Activated CD8-positive, alpha-beta T cell treated with anti-CD3 and anti-CD28 coated beads for 36 hours (primary cell): ENCODE measurements around the gene ABCC8. TPM values are rescaled to one million over a fixed set of nuclear protein-coding genes. Genes with fewer than 3 reads are reported as not detected.

ENCODE experiments used
- ATAC-seq: fragments of 200-7000 bp; cut with Tn5 transposase; one replicate; pipeline ENCODE4 v1.10.0; 2021; ENCODE audit warnings: mild to moderate bottlenecking, moderate library complexity
- CTCF ChIA-PET: fragments of 350-600 bp; sonication (Branson Sonifier 250); formaldehyde crosslinking; loops from one replicate; lab custom pipeline; 2021; ENCODE audit warnings: antibody characterized with exemption; lab: Charles Lee
- POLR2A ChIA-PET: fragments of 350-600 bp; sonication (Branson Sonifier 250); formaldehyde crosslinking; loops from one replicate; lab custom pipeline; 2021; ENCODE audit warnings: antibody characterized with exemption; lab: Charles Lee
- DNase-seq: peaks from one replicate; pipeline ENCODE4 v3.0.0-alpha.2; 2020
- H3K27ac Mint-ChIP-seq: one replicate; pipeline ENCODE4 v1.8.0; 2021; ENCODE audit warnings: mild to moderate bottlenecking, mixed read lengths
- H3K27me3 Mint-ChIP-seq: one replicate; pipeline ENCODE4 v1.8.0; 2021; ENCODE audit warnings: mixed read lengths
- H3K36me3 Mint-ChIP-seq: one replicate; pipeline ENCODE4 v1.8.0; 2021; ENCODE audit warnings: low read depth, mixed read lengths
- H3K4me1 Mint-ChIP-seq: one replicate; pipeline ENCODE4 v1.8.0; 2021; ENCODE audit warnings: low read depth, mixed read lengths
- H3K4me3 Mint-ChIP-seq: one replicate; pipeline ENCODE4 v1.8.0; 2021; ENCODE audit warnings: mild to moderate bottlenecking, moderate library complexity, mixed read lengths
- H3K9me3 Mint-ChIP-seq: one replicate; pipeline ENCODE4 v1.8.0; 2021; ENCODE audit warnings: mixed read lengths
- intact Hi-C: fragments of 100-400 bp; cut with micrococcal nuclease; formaldehyde crosslinking; loops from one replicate; pipeline ENCODE4 v1.10.0; 2022
- total RNA-seq, 2 experiments: library from RNA; stranded (reverse); gene quantifications; one replicate each; pipeline ENCODE4 v1.2.3, GENCODE V29; 2021
- TF ChIP-seq, protein P1 (sequence below): fragments of 200-600 bp; IDR thresholded peaks from one replicate; pipeline ENCODE4 v1.8.0; 2022; ENCODE audit warnings: antibody characterized with exemption, mild to moderate bottlenecking

ABCC8 gene
- total RNA-seq, 2 experiments from 2014 or later, result not detected

- CTCF ChIA-PET, result interaction anchor here (1.4 kb wide), 1 partner anchor 11 kb away, joined by 4 read pairs; no protein-coding TSS in a partner anchor
- intact Hi-C loops, result no loop called here
- POLR2A ChIA-PET, result no interaction called here
- no peak for ATAC-seq
- Mint-ChIP-seq H3K4me1 (no peaks in the 10 kb centered on the region), H3K27me3 (peaks cover 4% of the 10 kb centered on the region), H3K4me3 (no peak overlapping the region), H3K9me3 (no peaks in the 10 kb centered on the region), H3K27ac (no peak overlapping the region), H3K36me3 (no peaks in the 10 kb centered on the region)
- DNase-seq, result no peak
- TF ChIP-seq, protein P1, sequence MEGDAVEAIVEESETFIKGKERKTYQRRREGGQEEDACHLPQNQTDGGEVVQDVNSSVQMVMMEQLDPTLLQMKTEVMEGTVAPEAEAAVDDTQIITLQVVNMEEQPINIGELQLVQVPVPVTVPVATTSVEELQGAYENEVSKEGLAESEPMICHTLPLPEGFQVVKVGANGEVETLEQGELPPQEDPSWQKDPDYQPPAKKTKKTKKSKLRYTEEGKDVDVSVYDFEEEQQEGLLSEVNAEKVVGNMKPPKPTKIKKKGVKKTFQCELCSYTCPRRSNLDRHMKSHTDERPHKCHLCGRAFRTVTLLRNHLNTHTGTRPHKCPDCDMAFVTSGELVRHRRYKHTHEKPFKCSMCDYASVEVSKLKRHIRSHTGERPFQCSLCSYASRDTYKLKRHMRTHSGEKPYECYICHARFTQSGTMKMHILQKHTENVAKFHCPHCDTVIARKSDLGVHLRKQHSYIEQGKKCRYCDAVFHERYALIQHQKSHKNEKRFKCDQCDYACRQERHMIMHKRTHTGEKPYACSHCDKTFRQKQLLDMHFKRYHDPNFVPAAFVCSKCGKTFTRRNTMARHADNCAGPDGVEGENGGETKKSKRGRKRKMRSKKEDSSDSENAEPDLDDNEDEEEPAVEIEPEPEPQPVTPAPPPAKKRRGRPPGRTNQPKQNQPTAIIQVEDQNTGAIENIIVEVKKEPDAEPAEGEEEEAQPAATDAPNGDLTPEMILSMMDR, result no peak
Measured at GRCh38 chr11:17449158-17449557, 27.5 kb downstream of the ABCC8 start.

DNA sequence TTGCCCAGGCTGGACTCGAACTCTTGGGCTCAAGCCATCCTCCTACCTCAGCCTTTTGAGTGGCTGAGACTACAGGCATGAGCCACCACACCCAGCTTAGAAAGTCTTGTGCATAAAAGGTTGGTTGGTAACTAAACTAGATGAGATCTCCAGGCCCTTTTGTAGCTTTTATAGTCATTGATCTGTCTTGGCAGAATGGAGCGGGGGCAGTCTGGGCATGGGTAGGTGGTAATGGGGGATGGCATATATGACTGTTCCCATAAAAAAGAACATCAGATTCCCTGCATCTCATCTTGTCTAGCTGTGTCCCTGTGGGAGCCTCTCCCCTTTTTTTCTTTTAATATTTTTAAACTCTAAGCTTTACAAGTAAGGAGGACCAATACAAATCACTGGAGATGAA lies 30.2 kb downstream of the ABCC8 start:
- ChIA-PET POLR2A (no interaction called here), CTCF (interaction anchor here (0.6 kb wide), 1 partner anchor 44 kb away, joined by 3 read pairs; no protein-coding TSS in a partner anchor)
- H3K4me3 Mint-ChIP-seq, result no peak overlapping the region
- intact Hi-C loops, result no loop called here
- H3K9me3 Mint-ChIP-seq, result no peaks in the 10 kb centered on the region
- peaks cover 2% of the 10 kb centered on the region for H3K27me3 Mint-ChIP-seq
- TF ChIP-seq, protein P1, result no peak
- H3K36me3 Mint-ChIP-seq, result no peaks in the 10 kb centered on the region
- ATAC-seq (no peak), DNase-seq (no peak)
- no peak overlapping the region for H3K27ac Mint-ChIP-seq
- H3K4me1 Mint-ChIP-seq, result no peaks in the 10 kb centered on the region

DNA sequence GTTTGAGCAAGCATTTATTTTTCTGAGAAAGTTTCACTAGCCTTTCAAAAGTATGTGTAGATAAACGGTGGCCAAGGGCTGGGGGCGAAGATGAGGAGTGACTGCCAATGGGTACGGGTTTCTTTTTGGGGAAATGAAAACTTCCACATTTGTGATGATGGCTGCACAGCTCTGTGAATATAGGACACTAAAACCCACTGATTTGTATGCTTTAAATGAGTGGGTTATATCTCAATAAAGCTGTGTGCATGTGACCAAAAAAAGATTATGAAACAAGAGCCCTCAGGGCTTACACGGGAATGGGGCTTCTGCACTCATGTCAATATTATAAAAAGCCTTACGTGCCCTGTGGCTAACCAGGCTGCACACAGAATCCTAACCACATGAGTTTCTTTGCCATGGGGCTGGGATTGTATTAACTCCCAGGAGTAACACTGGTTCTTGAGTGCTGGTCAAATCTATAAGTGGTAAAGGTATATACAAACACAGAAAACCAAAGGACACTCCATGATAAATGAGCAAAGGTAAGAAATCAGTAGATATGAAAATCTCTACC lies 31.3 kb downstream of the ABCC8 start:
- POLR2A ChIA-PET, result no interaction called here
- intact Hi-C loops, result no loop called here
- CTCF ChIA-PET, result interaction anchor here (0.8 kb wide), 1 partner anchor 8 kb away, joined by 3 read pairs; no protein-coding TSS in a partner anchor
- Mint-ChIP-seq H3K4me3 (no peak overlapping the region), H3K36me3 (no peaks in the 10 kb centered on the region), H3K4me1 (no peaks in the 10 kb centered on the region), H3K27ac (no peak overlapping the region), H3K27me3 (peaks cover 5% of the 10 kb centered on the region), H3K9me3 (no peaks in the 10 kb centered on the region)
- DNase-seq, result no peak
- ATAC-seq, result no peak
- TF ChIP-seq, protein P1, result no peak

GRCh38 chr11:17443926-17444690 lies 32.5 kb downstream of the ABCC8 start:
- Mint-ChIP-seq H3K27me3 (peaks cover 10% of the 10 kb centered on the region), H3K4me1 (peaks cover 7% of the 10 kb centered on the region), H3K4me3 (no peak overlapping the region), H3K9me3 (no peaks in the 10 kb centered on the region), H3K36me3 (no peaks in the 10 kb centered on the region), H3K27ac (no peak overlapping the region)
- no peak for ATAC-seq
- intact Hi-C loops, result no loop called here
- DNase-seq, result no peak
- CTCF ChIA-PET, result interaction anchor here (1.7 kb wide), 1 partner anchor 60 kb away, joined by 3 read pairs; no protein-coding TSS in a partner anchor
- POLR2A ChIA-PET, result no interaction called here
- TF ChIP-seq, protein P1, result no peak

DNA sequence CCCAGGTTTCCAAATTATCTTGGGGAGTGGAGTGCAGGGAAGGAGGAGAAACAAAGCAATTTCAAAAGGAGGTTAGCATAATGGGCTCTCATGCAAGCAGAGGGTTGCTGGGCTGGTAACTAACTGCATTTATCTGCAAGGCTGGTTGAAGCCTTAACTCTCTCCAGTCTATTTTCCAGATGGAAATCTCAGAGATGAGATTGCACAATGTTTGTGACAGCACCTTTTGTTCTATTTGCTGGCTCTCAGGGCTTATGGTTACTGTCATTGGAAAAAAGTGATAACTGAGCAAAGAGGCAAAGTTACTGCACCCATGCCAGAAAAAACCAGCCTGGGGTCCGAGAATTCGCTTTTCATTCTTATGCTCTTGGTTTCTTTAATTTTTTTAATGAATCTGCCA lies 33.2 kb downstream of the ABCC8 start:
- Mint-ChIP-seq H3K9me3 (no peaks in the 10 kb centered on the region), H3K4me3 (no peak overlapping the region), H3K27ac (no peak overlapping the region), H3K27me3 (peaks cover 15% of the 10 kb centered on the region), H3K4me1 (peaks cover 9% of the 10 kb centered on the region), H3K36me3 (no peaks in the 10 kb centered on the region)
- intact Hi-C loops, result no loop called here
- ATAC-seq, result no peak
- CTCF ChIA-PET, result interaction anchor here (1.7 kb wide), 1 partner anchor 60 kb away, joined by 3 read pairs; no protein-coding TSS in a partner anchor
- no peak for DNase-seq
- TF ChIP-seq, protein P1, result no peak
- POLR2A ChIA-PET, result no interaction called here
